ENCODE results near the gene CLCN2.

DNA sequence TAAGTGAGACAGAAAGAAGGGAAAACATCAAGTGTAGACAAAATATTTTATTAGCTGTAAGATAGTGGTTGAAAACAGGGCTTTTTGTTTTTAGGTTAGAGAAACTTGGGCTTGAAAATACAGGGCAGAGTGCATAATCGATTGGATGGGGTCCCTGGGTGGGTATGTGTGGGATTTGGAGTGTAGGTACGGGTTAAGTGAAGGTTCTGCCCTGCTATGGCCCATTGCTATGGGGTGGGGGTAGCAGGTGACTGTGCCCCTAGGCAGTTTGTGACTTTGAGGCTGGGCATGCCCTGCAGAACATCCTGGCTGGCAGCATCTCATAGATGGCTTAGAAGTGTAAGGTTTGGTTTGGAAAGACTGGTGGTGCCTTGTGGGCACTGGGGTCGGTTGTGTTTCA lies 27.7 kb downstream of the CLCN2 start:
- TF ChIP-seq, protein P1, sequence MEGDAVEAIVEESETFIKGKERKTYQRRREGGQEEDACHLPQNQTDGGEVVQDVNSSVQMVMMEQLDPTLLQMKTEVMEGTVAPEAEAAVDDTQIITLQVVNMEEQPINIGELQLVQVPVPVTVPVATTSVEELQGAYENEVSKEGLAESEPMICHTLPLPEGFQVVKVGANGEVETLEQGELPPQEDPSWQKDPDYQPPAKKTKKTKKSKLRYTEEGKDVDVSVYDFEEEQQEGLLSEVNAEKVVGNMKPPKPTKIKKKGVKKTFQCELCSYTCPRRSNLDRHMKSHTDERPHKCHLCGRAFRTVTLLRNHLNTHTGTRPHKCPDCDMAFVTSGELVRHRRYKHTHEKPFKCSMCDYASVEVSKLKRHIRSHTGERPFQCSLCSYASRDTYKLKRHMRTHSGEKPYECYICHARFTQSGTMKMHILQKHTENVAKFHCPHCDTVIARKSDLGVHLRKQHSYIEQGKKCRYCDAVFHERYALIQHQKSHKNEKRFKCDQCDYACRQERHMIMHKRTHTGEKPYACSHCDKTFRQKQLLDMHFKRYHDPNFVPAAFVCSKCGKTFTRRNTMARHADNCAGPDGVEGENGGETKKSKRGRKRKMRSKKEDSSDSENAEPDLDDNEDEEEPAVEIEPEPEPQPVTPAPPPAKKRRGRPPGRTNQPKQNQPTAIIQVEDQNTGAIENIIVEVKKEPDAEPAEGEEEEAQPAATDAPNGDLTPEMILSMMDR (IDR thresholded peaks at IDR 0.05; ENCODE audit: poor library complexity), result no peak
- TF ChIP-seq EZH2phosphoT487 (IDR thresholded peaks at IDR 0.05; ENCODE audit: low read depth, severe bottlenecking, unreplicated experiment), result no peak
- TF ChIP-seq EZH2 (IDR thresholded peaks at IDR 0.05; ENCODE audit: borderline replicate concordance), result no peak
